ENCODE data around the gene FBXO31.

Gene FBXO31

DNA sequence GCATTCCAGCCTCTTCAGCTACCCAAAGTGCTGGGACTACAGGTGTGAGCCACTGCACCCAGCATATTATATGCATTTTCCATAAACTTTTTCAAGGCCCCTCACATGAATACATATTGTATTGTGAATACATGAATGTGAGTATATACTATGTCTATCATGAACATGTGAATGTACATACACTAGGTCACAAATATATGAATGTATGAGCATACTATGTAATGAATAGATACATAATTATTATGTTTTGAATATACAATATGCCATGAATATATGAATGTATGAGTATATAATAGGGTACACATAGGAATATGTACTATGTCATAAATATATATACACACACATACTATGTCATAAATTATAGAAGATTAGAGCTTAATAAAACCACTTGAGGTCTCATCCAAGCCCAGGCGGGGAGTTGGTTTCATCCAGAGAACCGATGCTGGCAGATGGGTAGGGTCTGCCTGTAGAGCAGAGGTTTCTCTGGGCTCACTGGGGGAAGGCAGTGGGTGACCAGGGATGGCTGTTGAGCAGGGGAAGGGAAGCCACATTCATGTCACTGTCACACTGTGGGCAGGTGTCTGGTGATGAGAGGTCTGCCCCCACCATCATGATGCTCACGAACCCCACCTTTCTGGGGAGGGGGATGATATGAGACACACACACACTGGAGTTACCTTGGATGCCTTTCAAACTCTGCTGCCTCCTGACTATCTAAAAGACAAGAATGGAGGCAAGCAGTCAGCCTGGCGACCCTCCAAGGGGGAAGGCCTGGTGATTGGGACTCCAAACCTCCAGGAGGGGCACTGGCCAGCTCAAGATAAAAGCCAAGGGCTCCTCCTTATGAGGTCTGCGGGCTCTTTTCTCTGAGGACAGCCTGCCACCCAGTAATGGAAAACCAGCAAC, 73.7 kb downstream of the FBXO31 start:
- TF ChIP-seq, protein P1, sequence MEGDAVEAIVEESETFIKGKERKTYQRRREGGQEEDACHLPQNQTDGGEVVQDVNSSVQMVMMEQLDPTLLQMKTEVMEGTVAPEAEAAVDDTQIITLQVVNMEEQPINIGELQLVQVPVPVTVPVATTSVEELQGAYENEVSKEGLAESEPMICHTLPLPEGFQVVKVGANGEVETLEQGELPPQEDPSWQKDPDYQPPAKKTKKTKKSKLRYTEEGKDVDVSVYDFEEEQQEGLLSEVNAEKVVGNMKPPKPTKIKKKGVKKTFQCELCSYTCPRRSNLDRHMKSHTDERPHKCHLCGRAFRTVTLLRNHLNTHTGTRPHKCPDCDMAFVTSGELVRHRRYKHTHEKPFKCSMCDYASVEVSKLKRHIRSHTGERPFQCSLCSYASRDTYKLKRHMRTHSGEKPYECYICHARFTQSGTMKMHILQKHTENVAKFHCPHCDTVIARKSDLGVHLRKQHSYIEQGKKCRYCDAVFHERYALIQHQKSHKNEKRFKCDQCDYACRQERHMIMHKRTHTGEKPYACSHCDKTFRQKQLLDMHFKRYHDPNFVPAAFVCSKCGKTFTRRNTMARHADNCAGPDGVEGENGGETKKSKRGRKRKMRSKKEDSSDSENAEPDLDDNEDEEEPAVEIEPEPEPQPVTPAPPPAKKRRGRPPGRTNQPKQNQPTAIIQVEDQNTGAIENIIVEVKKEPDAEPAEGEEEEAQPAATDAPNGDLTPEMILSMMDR (conservative IDR thresholded peaks at IDR 0.05): no peak
- no peak overlapping the region for H3K27ac ChIP-seq

DNA sequence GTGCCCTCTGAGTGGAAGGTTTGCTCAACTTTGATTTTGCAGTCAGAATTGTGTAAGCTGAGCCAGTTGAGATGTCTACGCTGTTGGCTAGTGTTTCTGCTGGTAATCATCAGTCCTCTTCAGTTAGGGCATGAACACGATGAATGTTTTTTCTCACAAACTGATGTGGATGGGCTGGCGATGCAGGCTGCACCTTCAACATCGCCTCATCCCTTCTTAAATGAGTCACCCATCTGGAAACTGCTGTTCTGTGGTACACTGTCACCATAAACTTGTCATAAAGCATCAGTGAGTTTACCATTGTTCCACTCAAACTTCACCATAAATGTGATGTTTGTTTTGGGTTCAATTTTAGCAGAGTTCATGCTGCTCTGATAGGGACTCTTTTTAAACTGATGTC, 74.8 kb downstream of the FBXO31 start:
- no peak overlapping the region for H3K27ac ChIP-seq
- TF ChIP-seq, protein P1 (conservative IDR thresholded peaks at IDR 0.05): no peak

- TF ChIP-seq, protein P1 (conservative IDR thresholded peaks at IDR 0.05): no peak
- no peak overlapping the region for H3K27ac ChIP-seq
Measured at GRCh38 chr16:87306516-87306915, 77.1 kb downstream of the FBXO31 start.

GRCh38 chr16:87305505-87306391, 77.8 kb downstream of the FBXO31 start:
- no peak overlapping the region for H3K27ac ChIP-seq

GRCh38 chr16:87304951-87305350, 78.6 kb downstream of the FBXO31 start:
- no peak overlapping the region for H3K27ac ChIP-seq
- TF ChIP-seq, protein P1 (conservative IDR thresholded peaks at IDR 0.05): no peak

More at GRCh38 chr16:87305505-87306391, 77.8 kb downstream of the FBXO31 start:
- TF ChIP-seq, protein P1 (conservative IDR thresholded peaks at IDR 0.05): no peak

- no peak overlapping the region for H3K27ac ChIP-seq
Measured at GRCh38 chr16:87303962-87304521, 79.5 kb downstream of the FBXO31 start.

More at GRCh38 chr16:87303962-87304521, 79.5 kb downstream of the FBXO31 start:
- TF ChIP-seq, protein P1 (conservative IDR thresholded peaks at IDR 0.05): no peak
